Measurements from ENCODE around the gene RAPGEF5. TPM values are rescaled to one million over a fixed set of nuclear protein-coding genes. Genes with fewer than 3 reads are reported as not detected.
"Not testable (repeated sequence)": the region's sequence is repeated elsewhere in the genome, so short reads cannot be mapped to it uniquely, and the experiment has no call there.

The RAPGEF5 gene
- total RNA-seq, 1 experiment from 2014 or later, result 0.84 TPM

GRCh38 chr7:22094413-22095342 is 262.3 kb downstream of the RAPGEF5 start:
- DNase-seq (ENCODE audit: extremely low read depth, low read depth), result no peak

- no peak for DNase-seq (ENCODE audit: extremely low read depth, low read depth)
Measured at GRCh38 chr7:22093936-22094335, 263.0 kb downstream of the RAPGEF5 start.

DNA sequence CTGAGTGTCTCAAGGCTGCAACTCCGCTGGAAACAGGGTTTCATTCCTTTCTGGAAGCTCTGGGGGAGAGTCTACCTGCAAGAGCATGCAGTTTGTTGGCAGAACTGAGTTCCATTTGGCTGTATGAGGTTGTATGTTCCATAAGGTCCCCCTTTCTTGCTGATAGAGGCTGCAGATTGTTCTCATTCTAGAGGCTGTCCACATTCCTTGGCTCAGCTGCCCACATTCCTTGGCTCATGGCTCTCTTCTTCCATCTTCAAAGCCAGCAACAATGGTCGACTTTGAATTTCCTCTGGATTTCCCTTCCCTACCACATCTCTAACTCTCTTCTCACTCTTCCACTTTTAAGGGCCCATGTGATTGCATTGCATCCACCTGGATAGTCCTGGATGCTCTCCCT is 264.0 kb downstream of the RAPGEF5 start:
- DNase-seq (ENCODE audit: extremely low read depth, low read depth), result no peak

DNA sequence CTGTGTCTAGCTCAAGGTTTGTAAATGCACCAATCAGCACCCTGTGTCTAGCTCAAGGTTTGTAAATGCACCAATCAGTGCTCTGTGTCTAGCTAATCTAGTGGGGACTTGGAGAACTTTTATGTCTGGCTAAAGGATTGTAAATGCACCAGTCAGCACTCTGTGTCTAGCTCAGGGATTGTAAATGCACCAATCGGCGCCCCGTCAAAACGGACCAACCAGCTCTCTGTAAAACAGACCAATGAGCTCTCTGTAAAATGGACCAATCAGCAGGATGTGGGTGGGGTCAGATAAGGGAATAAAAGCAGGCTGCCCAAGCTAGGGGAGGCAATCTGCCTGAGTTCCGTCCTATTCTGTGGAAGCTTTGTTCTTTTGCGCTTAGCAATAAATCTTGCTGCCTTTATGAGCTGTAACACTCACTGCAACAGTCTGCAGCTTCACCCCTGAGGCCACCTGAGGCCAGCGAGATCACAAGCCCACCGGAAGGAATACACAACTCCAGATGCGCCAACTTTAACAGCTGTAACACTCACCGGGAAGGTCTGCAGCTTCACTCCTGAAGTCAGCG is 265.9 kb downstream of the RAPGEF5 start:
- not testable (repeated sequence) for DNase-seq (ENCODE audit: extremely low read depth, low read depth)

DNA sequence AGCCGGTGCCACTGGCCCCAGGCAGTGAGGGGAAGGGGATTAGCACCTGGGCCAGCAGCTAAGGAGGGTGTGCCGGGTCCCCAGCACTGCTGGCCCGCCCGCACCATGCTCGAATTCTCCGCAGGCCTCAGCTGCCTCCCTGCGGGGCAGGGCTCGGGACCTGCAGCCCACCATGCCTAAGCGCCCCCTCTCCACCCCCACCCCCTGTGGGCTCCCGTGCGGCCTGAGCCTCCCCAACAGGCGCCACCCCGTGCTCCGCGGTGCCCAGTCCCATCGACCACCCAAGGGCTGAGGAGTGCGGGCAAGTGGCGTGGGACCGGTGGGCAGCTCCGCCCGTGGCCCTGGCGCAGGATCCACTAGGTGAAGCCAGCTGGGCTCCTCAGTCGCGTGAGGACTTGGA is 266.4 kb downstream of the RAPGEF5 start:
- DNase-seq (ENCODE audit: extremely low read depth, low read depth), result no peak

DNA sequence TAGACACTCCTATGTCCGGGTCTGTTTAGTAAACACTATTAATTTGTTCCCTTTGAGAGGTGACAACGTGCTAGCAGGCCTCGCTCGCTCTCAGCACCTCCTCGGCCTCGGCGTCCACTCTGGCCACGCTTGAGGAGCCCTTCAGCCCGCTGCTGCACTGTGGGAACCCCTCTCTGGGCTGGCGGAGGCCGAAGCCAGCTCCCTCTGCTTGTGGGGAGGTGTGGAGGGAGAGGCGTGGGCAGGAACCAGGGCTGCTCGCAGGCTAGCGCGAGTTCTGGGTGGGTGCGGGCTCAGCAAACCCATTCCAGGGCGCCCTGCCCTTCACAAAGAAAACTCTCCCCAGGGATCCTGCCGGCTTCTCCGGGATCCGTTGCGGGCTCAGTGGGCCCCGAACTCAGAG is 266.8 kb downstream of the RAPGEF5 start:
- DNase-seq (ENCODE audit: extremely low read depth, low read depth), result no peak

DNA sequence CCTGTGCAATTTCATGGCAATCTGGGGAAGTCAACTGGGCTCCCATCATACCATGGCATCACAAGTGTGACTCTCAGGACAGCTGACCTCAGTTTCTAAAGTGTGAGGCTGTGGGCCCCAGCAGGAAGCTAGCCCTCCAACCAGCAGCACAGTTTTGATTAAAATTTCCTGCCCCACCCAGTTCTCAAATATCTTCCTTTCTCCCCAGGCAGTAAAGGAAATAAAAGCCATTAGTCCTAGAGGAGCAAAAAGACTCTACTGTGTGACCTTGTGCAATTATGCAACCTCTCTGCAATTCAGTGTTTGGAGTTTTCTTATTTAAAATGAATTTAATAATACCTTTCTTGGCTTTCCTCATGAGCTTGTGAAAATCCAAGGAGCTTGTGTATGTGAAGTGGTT is 268.1 kb downstream of the RAPGEF5 start:
- no peak for DNase-seq (ENCODE audit: extremely low read depth, low read depth)

DNA sequence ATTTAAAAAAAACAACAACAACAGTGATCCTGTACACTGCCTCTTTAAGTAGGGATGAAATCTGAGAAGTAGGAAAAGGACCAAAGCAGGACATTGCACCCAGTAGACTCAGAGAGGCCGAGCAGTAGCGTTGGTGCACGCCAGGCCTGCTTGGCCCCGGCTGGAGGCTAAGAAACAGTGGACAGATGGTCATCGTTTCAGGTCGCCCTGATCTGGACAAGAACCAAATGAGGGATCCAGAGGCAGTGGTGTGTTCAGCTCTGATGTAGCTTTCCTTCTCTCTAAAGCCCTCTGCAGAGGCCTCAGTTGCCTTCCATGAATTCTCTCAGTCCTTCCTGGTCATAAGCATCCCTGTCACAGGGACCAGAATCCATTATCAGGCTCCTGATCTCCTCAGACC is 269.1 kb downstream of the RAPGEF5 start:
- DNase-seq (ENCODE audit: extremely low read depth, low read depth), result no peak

DNA sequence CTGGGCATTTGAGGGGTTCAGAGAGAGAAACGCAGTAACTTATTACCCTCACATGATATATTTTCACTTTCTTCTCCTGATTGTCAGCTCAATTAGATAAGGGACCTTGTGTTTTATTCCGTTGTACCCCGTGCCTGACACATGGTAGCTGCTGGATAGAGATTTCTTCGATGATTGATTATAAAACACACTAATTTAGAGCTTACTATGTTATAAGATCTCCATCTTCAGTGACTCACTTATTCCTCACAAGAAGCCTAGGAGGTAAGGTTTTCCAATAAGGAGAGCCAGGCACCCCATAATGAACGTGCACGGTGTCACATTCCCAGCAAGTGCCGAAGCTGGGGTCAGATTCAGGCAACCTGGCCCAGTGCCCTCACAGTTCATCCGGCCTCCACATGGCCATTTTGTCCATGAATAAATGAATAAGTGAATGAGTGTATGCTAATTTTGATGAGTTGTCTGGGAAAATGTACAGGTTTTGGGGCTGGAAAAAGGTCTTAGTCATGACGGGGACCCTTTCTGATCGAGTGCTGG is 273.2 kb downstream of the RAPGEF5 start:
- no peak for DNase-seq (ENCODE audit: extremely low read depth, low read depth)

DNA sequence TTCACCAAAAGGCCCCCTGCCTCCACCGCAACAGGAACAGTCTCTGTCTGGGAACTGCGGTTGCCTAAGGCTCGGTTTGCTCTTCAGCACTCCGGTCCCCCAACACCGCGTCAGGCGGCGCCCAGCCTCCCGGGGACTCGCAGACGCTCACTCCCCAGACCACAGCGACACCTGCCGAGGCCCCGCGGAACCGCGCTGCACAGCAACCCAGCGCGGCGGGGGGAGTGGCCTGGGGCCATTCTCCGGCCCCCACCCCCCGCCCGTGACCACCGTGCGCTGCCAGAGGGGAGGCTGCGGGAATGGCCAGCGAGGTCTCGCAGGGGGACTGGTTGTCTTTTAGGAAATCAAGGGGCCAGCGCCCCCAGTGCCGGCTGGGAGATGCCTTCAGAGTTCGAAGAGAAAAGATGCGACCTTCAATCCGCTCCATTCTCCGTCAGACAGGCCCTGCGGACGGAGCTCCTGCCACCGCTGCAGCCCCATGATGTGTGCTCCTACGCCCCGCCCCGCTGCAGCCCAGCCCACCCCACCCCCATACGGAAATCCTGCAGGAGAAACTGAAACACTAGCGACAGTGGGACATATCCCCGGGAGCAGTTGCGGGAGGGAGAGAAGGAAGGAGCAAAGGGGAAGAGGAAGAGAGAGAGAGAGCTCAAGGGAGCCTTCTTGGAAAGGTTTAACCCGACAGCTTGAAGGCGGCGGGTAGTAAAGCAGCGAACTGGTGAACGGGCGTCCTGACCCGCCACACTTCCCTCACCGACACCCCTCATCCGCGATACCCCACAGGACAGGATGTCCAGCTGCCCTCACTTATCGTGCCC is 273.9 kb downstream of the RAPGEF5 start:
- peak; percentile 72 for DNase-seq (ENCODE audit: extremely low read depth, low read depth)

DNA sequence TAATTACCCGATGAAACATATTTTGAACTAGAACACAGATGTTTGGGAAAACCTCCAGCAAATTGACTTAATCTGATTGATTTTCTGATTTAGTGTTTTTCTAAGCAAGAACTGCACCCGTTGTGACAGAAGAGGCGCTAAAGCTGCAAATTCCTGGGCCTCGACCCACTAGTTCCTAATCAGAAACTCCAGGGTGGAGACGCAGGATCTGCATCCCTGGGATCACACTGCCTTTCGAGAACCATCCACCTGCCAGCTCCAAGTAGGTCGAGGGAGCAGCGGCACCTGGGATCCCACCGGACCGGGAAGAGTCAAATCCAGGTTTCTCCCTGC is 274.4 kb downstream of the RAPGEF5 start:
- DNase-seq (ENCODE audit: extremely low read depth, low read depth), result no peak

DNA sequence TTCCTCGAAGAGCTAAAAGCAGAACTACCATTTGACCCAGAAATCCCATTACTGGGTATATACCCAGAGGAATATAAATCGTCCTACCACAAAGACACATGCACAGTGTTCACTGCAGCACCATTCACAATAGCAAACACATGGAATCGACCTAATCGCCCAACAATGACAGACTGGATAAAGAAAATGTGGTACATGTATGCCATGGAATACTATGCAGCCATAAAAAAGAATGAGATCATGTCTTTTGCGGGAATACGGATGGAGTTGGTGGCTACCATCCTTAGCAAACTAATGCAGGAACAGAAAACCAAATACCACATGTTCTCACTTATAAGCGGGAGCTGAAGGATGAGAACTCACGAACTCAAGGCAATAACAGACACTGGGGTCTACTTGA is 276.7 kb downstream of the RAPGEF5 start:
- not testable (repeated sequence) for DNase-seq (ENCODE audit: extremely low read depth, low read depth)

DNA sequence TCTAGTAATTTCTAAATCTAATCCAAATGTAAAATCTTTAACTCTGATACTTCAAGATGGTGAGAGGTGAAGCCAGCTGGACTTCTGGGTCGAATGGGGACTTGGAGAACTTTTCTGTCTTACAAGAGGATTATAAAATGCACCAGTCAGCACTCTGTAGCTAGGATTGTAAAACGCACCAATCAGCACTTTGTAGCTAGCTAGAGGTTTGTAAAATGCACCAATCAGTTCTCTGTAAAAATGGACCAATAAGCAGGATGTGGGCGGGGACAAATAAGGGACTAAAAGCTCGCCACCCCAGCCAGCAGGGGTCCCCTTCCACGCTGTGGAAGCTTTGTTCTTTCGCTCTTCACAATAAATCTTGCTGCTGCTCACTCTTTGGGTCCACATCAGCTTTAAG is 278.1 kb downstream of the RAPGEF5 start:
- DNase-seq (ENCODE audit: extremely low read depth, low read depth), result not testable (repeated sequence)

GRCh38 chr7:22075561-22075960 is 281.4 kb downstream of the RAPGEF5 start:
- DNase-seq (ENCODE audit: extremely low read depth, low read depth), result no peak

DNA sequence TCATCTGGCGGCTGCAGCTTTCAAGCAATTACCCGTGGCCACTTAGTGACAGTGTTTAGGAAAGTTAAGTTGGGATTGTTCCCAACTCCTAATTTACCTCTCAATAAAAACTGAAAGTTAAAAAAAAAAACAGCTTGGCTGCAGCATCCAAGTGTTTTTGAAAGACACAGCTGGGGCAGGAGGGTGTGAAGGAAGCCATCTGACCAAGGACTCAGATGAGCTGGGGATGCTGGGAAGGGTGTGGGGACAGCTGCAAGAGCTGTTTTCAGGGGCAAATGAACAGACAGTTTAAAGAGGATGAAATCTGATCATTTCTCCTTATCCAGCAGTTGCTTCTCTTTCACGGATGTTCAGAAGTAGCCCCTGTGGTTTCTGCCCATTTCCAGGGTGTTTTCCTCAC is 282.1 kb downstream of the RAPGEF5 start:
- DNase-seq (ENCODE audit: extremely low read depth, low read depth), result no peak

Small RNA genes lying within 50 kb of the gene (small RNA-seq; reads per million reads assigned to genes)
- 0 to 0.12 reads per million in 2 experiments for gene RNA5SP227

Other genes starting within 250 kb of the RAPGEF5 start
- 5.1 and 5.4 TPM in 2 replicates for gene STEAP1B, start 143.0 kb upstream of the RAPGEF5 start, total RNA-seq (2014; rRNA removed; shearing (Covaris generic))

Measured in NCI-H460 (cell line).